ENCODE results near the gene LORICRIN. TPM values are rescaled to one million over a fixed set of nuclear protein-coding genes. Genes with fewer than 3 reads are reported as not detected.

The LORICRIN gene
- total and polyA plus RNA-seq, 2 of the 4 experiments (the other 2 are of a cell fraction), result not detected

DNA sequence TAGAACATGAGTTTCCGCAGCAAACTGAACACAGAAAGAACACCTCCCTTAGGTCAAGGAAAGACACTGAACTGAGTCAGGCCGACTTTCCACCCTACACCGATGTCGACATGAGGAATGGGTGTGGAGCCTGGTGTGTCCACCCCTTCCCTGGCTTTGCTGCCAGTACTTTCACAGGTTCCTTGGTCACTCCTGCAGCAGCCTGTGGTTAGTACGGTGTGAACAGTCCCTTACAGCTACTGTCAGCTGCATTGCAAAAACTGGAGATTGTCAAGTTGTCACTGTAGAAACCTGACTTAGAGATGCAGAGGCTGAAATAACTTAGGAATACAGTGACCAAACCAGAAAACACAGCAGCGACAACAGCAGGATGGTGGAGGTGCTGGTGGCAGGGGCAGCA lies 46.2 kb downstream of the LORICRIN start:
- H3K4me2 ChIP-seq (ENCODE audit: low read depth, low read length), result no peak overlapping the region
- no peaks in the 10 kb centered on the region for H3K9me1 ChIP-seq (ENCODE audit: insufficient read depth, low read length)
- H3K4me1 ChIP-seq (ENCODE audit: control insufficient read depth, insufficient read depth, low read length), result no peaks in the 10 kb centered on the region
- no peak overlapping the region for H3K14ac ChIP-seq (replicated peaks; ENCODE audit: low read depth, low read length)
- in situ Hi-C loops (cut with MboI; ENCODE audit: low sequenced_read_pairs) (no loop called here), dilution Hi-C loops (cut with HindIII; ENCODE audit: low sequenced_read_pairs, unreplicated experiment) (no loop called here), intact Hi-C loops (cut with micrococcal nuclease) (no loop called here)
- H3K23ac ChIP-seq (ENCODE audit: low read depth, low read length), result no peak overlapping the region
- no peak overlapping the region for H2BK5ac ChIP-seq (ENCODE audit: low read depth, low read length, poor library complexity, severe bottlenecking)
- no peaks in the 10 kb centered on the region for H3K9me3 ChIP-seq (ENCODE audit: control insufficient read depth, insufficient read depth, low read length)
- ATAC-seq (ENCODE audit: low read depth), result no peak
- H2AK5ac ChIP-seq (ENCODE audit: low read depth, low read length), result no peak overlapping the region
- H4K5ac ChIP-seq (ENCODE audit: low read depth, low read length), result no peak overlapping the region
- H3K27me3 ChIP-seq (ENCODE audit: control insufficient read depth, insufficient read depth, low read length), result no peaks in the 10 kb centered on the region
- H3K36me3 ChIP-seq (ENCODE audit: control insufficient read depth, insufficient read depth, low read length), result no peaks in the 10 kb centered on the region
- WGBS, 2 experiments (ENCODE audit: extremely low coverage in 2 of 2, insufficient read length in 1 of 2), result no CpG with 5 or more reads among the region's 6 CpGs
- H3K18ac ChIP-seq (ENCODE audit: low read depth, low read length), result no peak overlapping the region
- no TSS peak for BruUV-seq (replicated peaks)
- H2AK9ac ChIP-seq (replicated peaks; ENCODE audit: low read depth, low read length, poor library complexity), result no peak overlapping the region
- DNase-seq, result no peak
- H4K20me1 ChIP-seq (ENCODE audit: insufficient read depth, low read length), result no peaks in the 10 kb centered on the region
- TF ChIP-seq CEBPB (IDR thresholded peaks at IDR 0.05; ENCODE audit: low read depth, low read length) (no peak), RFX5 (IDR thresholded peaks at IDR 0.05; ENCODE audit: low read depth, low read length) (no peak), MAZ (IDR thresholded peaks at IDR 0.05; ENCODE audit: borderline replicate concordance, low read depth, low read length) (no peak), NFE2L2 (IDR thresholded peaks at IDR 0.05; ENCODE audit: low read depth, low read length) (no peak)
- H3K27ac ChIP-seq (ENCODE audit: insufficient read depth, low read length), result no peak overlapping the region
- H3K56ac ChIP-seq (ENCODE audit: extremely low read depth, insufficient read depth, low read length), result no peak overlapping the region
- H3K4ac ChIP-seq (ENCODE audit: low read depth, low read length), result no peak overlapping the region
- ChIA-PET CTCF (no interaction called here), POLR2A (ENCODE audit: unreplicated experiment) (no interaction called here)
- H3K79me1 ChIP-seq (ENCODE audit: low read depth in 1 of 2, low read length in 2 of 2), result no peaks in the 10 kb centered on the region
- H3K9ac ChIP-seq (ENCODE audit: low read depth, low read length), result no peak overlapping the region
- H4K91ac ChIP-seq (ENCODE audit: insufficient read depth, low read depth, low read length), result no peak overlapping the region
- no peak overlapping the region for H2BK120ac ChIP-seq (ENCODE audit: low read depth, low read length)
- H4K8ac ChIP-seq (ENCODE audit: low read depth in 2 of 2, low read length in 2 of 2), result no peak overlapping the region
- no peak overlapping the region for H3K4me3 ChIP-seq (ENCODE audit: insufficient read depth, low read depth, low read length)
- no peak overlapping the region for H2BK15ac ChIP-seq (ENCODE audit: low read depth, low read length)
- H2AFZ ChIP-seq (replicated peaks; ENCODE audit: low read length, poor library complexity), result no peak overlapping the region
- no peak overlapping the region for H2BK20ac ChIP-seq (ENCODE audit: low read depth, low read length)

Measured in IMR-90 (cell line).